Natural killer cell (primary cell): ENCODE results near the gene BTBD9. TPM values are rescaled to one million over a fixed set of nuclear protein-coding genes. Genes with fewer than 3 reads are reported as not detected.

Experiments used
- ATAC-seq, 3 donors: fragments of 150-1000 bp in 2 of 3; fragments of 200-7000 bp in 1 of 3; cut with Tn5 transposase; 1 replicate in 1 of 3; 2 replicates in 2 of 3; pipeline ENCODE4 v1.10.0; 2021; ENCODE audit warnings: mild to moderate bottlenecking in 2 of 3, moderate library complexity in 2 of 3
- DNase-seq, 2 donors: peaks; one replicate each; pipeline versions ENCODE4 v3.0.0 to v3.0.0-alpha.2; 2013 to 2021; ENCODE audit warnings: mixed read lengths in 1 of 2
- H3K27ac ChIP-seq: one replicate; pipeline ENCODE4 v1.5.1; 2013; ENCODE audit warnings: mild to moderate bottlenecking, low read length
- H3K27me3 ChIP-seq: one replicate; pipeline ENCODE4 v1.6.1; 2013; ENCODE audit warnings: low read length; ENCODE audit not compliant: control insufficient read depth, insufficient read depth
- H3K36me3 ChIP-seq: one replicate; pipeline ENCODE4 v1.6.1; 2013; ENCODE audit warnings: low read length; ENCODE audit not compliant: control insufficient read depth, insufficient read depth
- H3K4me1 ChIP-seq: one replicate; pipeline ENCODE4 v1.6.1; 2013; ENCODE audit warnings: low read length; ENCODE audit not compliant: control insufficient read depth, insufficient read depth
- H3K4me3 ChIP-seq: one replicate; pipeline ENCODE4 v1.5.1; 2013; ENCODE audit warnings: low read length
- H3K9me3 ChIP-seq: one replicate; pipeline ENCODE4 v1.6.1; 2013; ENCODE audit warnings: low read length; ENCODE audit not compliant: control insufficient read depth, insufficient read depth
- H3K27ac Mint-ChIP-seq, 2 donors: one replicate each; pipeline ENCODE4 v1.8.0; 2022; ENCODE audit warnings: mild to moderate bottlenecking in 2 of 2, mixed read lengths in 2 of 2, moderate library complexity in 1 of 2
- H3K27me3 Mint-ChIP-seq, 2 donors: one replicate each; pipeline ENCODE4 v1.8.0; 2022; ENCODE audit warnings: low read depth in 2 of 2, mixed read lengths in 2 of 2
- H3K36me3 Mint-ChIP-seq: one replicate; pipeline ENCODE4 v1.8.0; 2022; ENCODE audit warnings: mixed read lengths
- H3K4me1 Mint-ChIP-seq, 2 donors: one replicate each; pipeline ENCODE4 v1.8.0; 2022; ENCODE audit warnings: mixed read lengths in 2 of 2
- H3K4me3 Mint-ChIP-seq: one replicate; pipeline ENCODE4 v1.8.0; 2022; ENCODE audit warnings: mild to moderate bottlenecking, moderate library complexity, mixed read lengths
- H3K9me3 Mint-ChIP-seq, 2 donors: one replicate each; pipeline ENCODE4 v1.8.0; 2022; ENCODE audit warnings: mixed read lengths in 2 of 2
- CTCF ChIP-seq: fragments of 200-600 bp; IDR thresholded peaks from one replicate; pipeline ENCODE4 v1.8.0; 2022; ENCODE audit warnings: antibody characterized with exemption
- WGBS: methylation state at CpG from one replicate; pipeline ENCODE4 v1.1.7; 2013; ENCODE audit warnings: missing lambda C conversion rate; ENCODE audit not compliant: insufficient coverage; 5-methylcytosine and 5-hydroxymethylcytosine counted together
- intact Hi-C: fragments of 100-400 bp; cut with micrococcal nuclease; formaldehyde crosslinking; loops from one replicate; pipeline ENCODE4 v1.14.2; 2022
- total RNA-seq, 4 donors: library from RNA; stranded (reverse); fragments of 120-200 nt in 1 of 4; gene quantifications; one replicate each; pipeline versions ENCODE4 v1.2.3 to v1.2.4, GENCODE V29; 2013 to 2022

The BTBD9 gene
- total RNA-seq, 3 donors from 2014 or later (not counting 1 experiment from before 2014, with no cell fraction given) = 51.6 to 70.3 (median 54.3) TPM

- Mint-ChIP-seq H3K9me3 (no peaks in the 10 kb centered on the region), H3K4me1 (peaks cover 0 to 7% of the 10 kb centered on the region in 2 donors), H3K36me3 (no peaks in the 10 kb centered on the region), H3K4me3 (no peak overlapping the region), H3K27me3 (no peaks in the 10 kb centered on the region), H3K27ac (no peak overlapping the region)
- no peak for ATAC-seq
- no peak overlapping the region for H3K4me3 ChIP-seq
- H3K27ac ChIP-seq = no peak overlapping the region
- intact Hi-C loops = no loop called here
- no peak for TF ChIP-seq CTCF
- H3K4me1 ChIP-seq = no peaks in the 10 kb centered on the region
- H3K36me3 ChIP-seq = no peaks in the 10 kb centered on the region
- DNase-seq = no peak
- 96% methylated on average over 11 of the region's 11 CpGs for WGBS
- no peaks in the 10 kb centered on the region for H3K9me3 ChIP-seq
- no peaks in the 10 kb centered on the region for H3K27me3 ChIP-seq
Observed at GRCh38 chr6:38184585-38185080, 455.1 kb downstream of the BTBD9 start.

DNA sequence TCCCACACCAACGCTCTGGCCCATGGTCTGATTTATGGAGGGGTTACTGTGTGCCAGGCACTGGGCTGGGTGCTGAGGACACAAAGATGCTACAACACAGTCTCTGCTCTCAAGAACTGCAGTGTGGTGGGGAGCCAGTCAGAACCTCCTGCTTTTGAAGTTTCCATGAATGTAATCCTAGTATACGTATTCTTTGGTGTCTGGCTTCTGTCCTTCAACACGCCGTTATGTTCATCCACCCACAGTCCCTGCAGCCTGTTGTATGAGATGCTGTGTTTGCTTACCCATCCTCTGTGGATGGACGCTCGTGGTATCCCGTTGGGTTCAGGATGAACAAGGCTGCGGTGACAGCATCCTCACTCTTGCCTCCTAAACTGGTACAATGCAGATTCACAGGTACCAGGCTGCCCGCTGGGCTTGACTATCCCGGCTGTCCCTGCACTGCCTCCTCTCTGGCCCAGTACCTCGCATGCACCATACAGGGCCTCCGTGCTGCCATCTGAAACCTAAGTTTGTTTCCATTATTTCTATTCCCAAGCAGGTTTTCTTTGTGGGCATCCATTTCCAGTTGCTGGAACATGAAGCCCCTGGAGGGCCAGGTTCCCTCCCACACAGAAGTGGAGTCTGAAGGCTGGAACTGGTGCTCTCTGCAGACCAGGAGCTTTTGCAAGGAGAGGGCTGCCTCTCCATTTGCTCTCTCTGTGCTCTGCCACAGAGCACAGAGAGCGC, 455.7 kb downstream of the BTBD9 start:
- Histone ChIP-seq H3K27ac (no peak overlapping the region), H3K4me1 (no peaks in the 10 kb centered on the region), H3K36me3 (no peaks in the 10 kb centered on the region), H3K27me3 (no peaks in the 10 kb centered on the region), H3K9me3 (no peaks in the 10 kb centered on the region), H3K4me3 (no peak overlapping the region)
- DNase-seq = no peak
- 87% methylated on average over 13 of the region's 13 CpGs for WGBS
- no peak overlapping the region for H3K27ac Mint-ChIP-seq
- no peak overlapping the region for H3K4me3 Mint-ChIP-seq
- no peaks in the 10 kb centered on the region for H3K27me3 Mint-ChIP-seq
- H3K9me3 Mint-ChIP-seq = no peaks in the 10 kb centered on the region
- no peak for ATAC-seq
- TF ChIP-seq CTCF = no peak
- no peaks in the 10 kb centered on the region for H3K36me3 Mint-ChIP-seq
- intact Hi-C loops = no loop called here
- peaks cover 0 to 7% of the 10 kb centered on the region in 2 donors for H3K4me1 Mint-ChIP-seq

- Histone ChIP-seq H3K36me3 (no peaks in the 10 kb centered on the region), H3K4me1 (no peaks in the 10 kb centered on the region), H3K27ac (no peak overlapping the region), H3K27me3 (no peaks in the 10 kb centered on the region), H3K4me3 (no peak overlapping the region), H3K9me3 (no peaks in the 10 kb centered on the region)
- H3K9me3 Mint-ChIP-seq = no peaks in the 10 kb centered on the region
- TF ChIP-seq CTCF = no peak
- DNase-seq = no peak
- intact Hi-C loops = no loop called here
- H3K27me3 Mint-ChIP-seq = no peaks in the 10 kb centered on the region
- WGBS = 86% methylated on average over 6 of the region's 6 CpGs
- peaks cover 0 to 15% of the 10 kb centered on the region in 2 donors for H3K4me1 Mint-ChIP-seq
- no peak for ATAC-seq
- no peak overlapping the region for H3K27ac Mint-ChIP-seq
- H3K36me3 Mint-ChIP-seq = no peaks in the 10 kb centered on the region
- no peak overlapping the region for H3K4me3 Mint-ChIP-seq
Observed at GRCh38 chr6:38182426-38182825, 457.3 kb downstream of the BTBD9 start.

DNA sequence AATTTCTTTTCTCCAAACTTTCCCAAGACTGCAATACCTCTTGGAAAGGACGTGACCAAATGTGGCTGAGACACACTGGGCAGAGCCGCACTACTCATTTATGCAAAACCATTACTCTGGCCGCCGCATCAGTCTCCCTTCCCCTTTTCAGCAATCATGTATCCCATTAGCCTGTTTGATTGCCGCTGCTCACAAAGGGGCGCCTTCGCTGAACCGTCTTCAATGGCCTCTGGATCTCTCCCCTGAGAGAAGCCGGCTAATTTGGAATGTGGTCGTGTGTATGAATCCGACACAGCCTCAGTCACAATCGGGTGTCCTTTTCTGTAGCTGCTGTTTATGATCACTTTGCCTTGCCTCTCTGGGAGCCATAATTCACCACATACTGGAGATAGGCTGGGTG, 459.1 kb downstream of the BTBD9 start:
- DNase-seq (no peak), ATAC-seq (no peak)
- H3K4me1 Mint-ChIP-seq = peaks cover 0 to 17% of the 10 kb centered on the region in 2 donors
- Histone ChIP-seq H3K4me3 (no peak overlapping the region), H3K9me3 (no peaks in the 10 kb centered on the region), H3K27ac (no peak overlapping the region), H3K36me3 (no peaks in the 10 kb centered on the region), H3K27me3 (no peaks in the 10 kb centered on the region), H3K4me1 (no peaks in the 10 kb centered on the region)
- intact Hi-C loops = no loop called here
- TF ChIP-seq CTCF = no peak
- H3K4me3 Mint-ChIP-seq = no peak overlapping the region
- no peaks in the 10 kb centered on the region for H3K27me3 Mint-ChIP-seq
- H3K27ac Mint-ChIP-seq = no peak overlapping the region
- WGBS = 95% methylated on average over 11 of the region's 12 CpGs
- no peaks in the 10 kb centered on the region for H3K36me3 Mint-ChIP-seq
- no peaks in the 10 kb centered on the region for H3K9me3 Mint-ChIP-seq
